Choroid plexus epithelial cell (primary cell): ENCODE results near the gene E2F7.

ENCODE experiments used
- DNase-seq: peaks from one replicate; pipeline ENCODE4 v3.0.0-alpha.2; 2010; ENCODE audit warnings: low read depth
- H3K4me3 ChIP-seq: 2 replicates; pipeline ENCODE4 v1.5.1; 2011; ENCODE audit warnings: low read depth, mild to moderate bottlenecking, control low read depth, low read length, moderate library complexity
- CTCF ChIP-seq: conservative IDR thresholded peaks from 2 replicates; pipeline ENCODE4 v1.5.1; 2011; ENCODE audit warnings: low read depth, mild to moderate bottlenecking, control low read depth, inconsistent platforms, low read length, moderate library complexity

E2F7 gene

GRCh38 chr12:77003914-77004313 is 61.5 kb downstream of the E2F7 start:
- no peak for DNase-seq
- H3K4me3 ChIP-seq = no peak overlapping the region
- TF ChIP-seq CTCF = no peak

- TF ChIP-seq CTCF = no peak
- H3K4me3 ChIP-seq = no peak overlapping the region
- DNase-seq = no peak
These were observed 62.1 kb downstream of the E2F7 start for GRCh38 chr12:77003246-77003645.

GRCh38 chr12:77002382-77002781 is 63.0 kb downstream of the E2F7 start:
- TF ChIP-seq CTCF = no peak
- no peak for DNase-seq
- no peak overlapping the region for H3K4me3 ChIP-seq

- TF ChIP-seq CTCF = no peak
- no peak overlapping the region for H3K4me3 ChIP-seq
- no peak for DNase-seq
These were observed 64.1 kb downstream of the E2F7 start for GRCh38 chr12:77001276-77001675.

- H3K4me3 ChIP-seq = no peak overlapping the region
- no peak for TF ChIP-seq CTCF
- DNase-seq = no peak
These were observed 66.3 kb downstream of the E2F7 start for GRCh38 chr12:76998908-76999556.

GRCh38 chr12:76998386-76998785 is 67.0 kb downstream of the E2F7 start:
- no peak for TF ChIP-seq CTCF

GRCh38 chr12:76997011-76997780 is 68.2 kb downstream of the E2F7 start:
- no peak for TF ChIP-seq CTCF
- no peak for DNase-seq
- H3K4me3 ChIP-seq = no peak overlapping the region

More at GRCh38 chr12:76998386-76998785, 67.0 kb downstream of the E2F7 start:
- DNase-seq = no peak
- no peak overlapping the region for H3K4me3 ChIP-seq
